HG02798 (cell line): ENCODE data around the gene HOXD9.

Experiments used
- ATAC-seq: cut with Tn5 transposase; IDR thresholded peaks from one replicate; pipeline ENCODE4 v1.9.1; 2021; ENCODE audit warnings: mild to moderate bottlenecking; ENCODE audit not compliant: unreplicated experiment, poor library complexity

The HOXD9 gene

GRCh38 chr2:176162911-176163671, 40.6 kb downstream of the HOXD9 start:
- ATAC-seq = no peak

DNA sequence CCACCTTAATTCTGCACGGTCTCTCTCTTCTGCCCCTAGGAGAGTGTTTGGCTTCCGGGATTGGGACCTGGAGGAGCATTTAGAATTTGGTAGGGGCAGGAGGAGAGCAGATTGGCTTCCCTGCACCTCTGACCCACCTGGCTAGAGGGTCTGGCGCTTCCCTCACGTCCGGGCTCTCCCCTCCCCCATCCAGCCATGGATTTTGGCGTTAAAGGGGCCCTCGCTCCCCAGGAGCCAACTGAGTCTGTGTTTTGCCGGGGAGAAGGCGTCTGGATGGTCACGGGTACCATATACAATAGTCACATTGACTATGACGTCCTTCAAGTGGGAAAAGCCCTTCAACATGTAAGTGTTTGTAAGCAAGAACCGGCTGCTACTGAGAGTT, 41.1 kb downstream of the HOXD9 start:
- no peak for ATAC-seq

DNA sequence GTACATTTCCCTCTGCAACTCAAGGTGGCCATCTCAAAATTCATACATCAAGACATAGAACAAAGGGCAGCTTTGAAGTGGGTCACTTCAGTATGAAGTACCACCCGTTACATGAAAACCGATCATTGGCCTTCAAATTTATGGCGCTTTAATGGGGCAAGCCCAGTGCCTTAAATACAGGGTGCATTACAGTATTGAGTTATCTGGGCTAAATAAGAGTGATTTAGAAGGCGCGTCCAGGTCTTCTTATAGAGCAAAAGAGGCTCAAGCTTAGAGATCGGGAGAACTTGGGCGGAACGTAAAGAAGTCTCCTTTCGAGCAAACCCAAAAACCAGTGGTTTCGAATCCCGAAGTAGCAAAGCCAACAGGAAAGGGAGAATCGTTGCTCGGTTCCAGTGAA, 41.7 kb downstream of the HOXD9 start:
- ATAC-seq = no peak

DNA sequence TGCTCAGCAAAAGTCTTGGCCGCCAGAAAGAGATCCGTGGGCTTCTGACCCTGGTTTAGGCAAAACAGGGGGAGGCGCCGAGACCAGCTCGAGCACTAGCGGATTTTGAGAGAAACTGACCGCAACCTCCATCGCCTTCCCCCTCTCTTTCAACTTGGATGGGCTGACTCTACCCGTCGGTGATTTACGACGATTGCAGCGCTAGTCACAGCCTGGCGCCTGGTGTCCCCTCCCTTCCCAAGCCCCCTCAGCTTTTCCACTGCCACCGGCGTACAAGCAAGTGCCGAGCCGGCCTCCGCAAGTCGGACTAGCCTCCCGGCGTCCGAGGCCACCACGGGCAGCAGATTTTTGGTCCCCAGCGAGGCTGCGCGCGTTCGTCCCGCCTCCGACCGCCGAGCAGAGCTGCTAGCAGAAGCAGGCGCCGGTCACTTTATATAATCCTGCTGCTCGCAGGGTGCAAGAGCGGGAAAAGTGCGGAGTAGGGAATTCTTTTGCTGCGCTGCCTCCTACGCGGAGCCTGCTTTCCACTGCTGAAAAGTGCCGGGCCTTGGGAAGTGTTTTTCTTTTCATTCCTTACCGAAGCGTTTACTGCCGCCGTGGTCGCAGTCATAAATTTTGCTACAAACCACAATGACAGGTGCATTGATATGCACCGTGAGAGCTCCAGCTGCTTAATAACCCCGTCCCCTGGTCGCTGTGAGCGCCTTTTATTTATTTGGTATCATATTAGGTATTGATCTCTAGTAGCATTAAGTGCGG, 42.3 kb downstream of the HOXD9 start:
- no peak for ATAC-seq

GRCh38 chr2:176165370-176166050, 43.0 kb downstream of the HOXD9 start:
- no peak for ATAC-seq

- no peak for ATAC-seq
These were observed 43.8 kb downstream of the HOXD9 start for GRCh38 chr2:176166272-176166671.

DNA sequence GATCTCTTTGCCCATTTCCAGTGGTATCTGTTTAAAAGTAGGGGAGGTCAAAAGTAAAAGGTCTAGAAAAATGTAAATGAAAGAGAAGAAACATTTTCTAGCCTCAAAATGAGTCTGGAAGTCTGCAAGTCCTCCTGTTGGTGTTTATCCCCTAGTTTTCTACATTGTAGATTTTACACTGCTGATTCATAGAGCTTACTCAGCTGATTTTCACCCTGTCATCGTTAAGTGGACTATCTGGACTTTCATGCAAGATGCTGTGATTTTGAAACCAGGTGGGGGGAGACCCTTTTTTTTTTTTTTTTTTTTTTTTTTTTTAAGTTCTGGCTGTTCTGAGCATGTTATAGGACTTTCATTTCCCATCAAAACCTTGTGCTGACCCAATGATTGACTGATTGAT, 44.9 kb downstream of the HOXD9 start:
- ATAC-seq = no peak

DNA sequence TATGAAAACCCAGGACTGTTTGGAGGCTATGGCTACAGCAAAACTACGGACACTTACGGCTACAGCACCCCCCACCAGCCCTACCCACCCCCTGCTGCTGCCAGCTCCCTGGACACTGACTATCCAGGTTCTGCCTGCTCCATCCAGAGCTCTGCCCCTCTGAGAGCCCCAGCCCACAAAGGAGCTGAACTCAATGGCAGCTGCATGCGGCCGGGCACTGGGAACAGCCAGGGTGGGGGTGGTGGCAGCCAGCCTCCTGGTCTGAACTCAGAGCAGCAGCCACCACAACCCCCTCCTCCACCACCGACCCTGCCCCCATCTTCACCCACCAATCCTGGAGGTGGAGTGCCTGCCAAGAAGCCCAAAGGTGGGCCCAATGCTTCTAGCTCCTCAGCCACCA, 46.7 kb downstream of the HOXD9 start:
- ATAC-seq = no peak

GRCh38 chr2:176169711-176170110, 47.2 kb downstream of the HOXD9 start:
- ATAC-seq = no peak

DNA sequence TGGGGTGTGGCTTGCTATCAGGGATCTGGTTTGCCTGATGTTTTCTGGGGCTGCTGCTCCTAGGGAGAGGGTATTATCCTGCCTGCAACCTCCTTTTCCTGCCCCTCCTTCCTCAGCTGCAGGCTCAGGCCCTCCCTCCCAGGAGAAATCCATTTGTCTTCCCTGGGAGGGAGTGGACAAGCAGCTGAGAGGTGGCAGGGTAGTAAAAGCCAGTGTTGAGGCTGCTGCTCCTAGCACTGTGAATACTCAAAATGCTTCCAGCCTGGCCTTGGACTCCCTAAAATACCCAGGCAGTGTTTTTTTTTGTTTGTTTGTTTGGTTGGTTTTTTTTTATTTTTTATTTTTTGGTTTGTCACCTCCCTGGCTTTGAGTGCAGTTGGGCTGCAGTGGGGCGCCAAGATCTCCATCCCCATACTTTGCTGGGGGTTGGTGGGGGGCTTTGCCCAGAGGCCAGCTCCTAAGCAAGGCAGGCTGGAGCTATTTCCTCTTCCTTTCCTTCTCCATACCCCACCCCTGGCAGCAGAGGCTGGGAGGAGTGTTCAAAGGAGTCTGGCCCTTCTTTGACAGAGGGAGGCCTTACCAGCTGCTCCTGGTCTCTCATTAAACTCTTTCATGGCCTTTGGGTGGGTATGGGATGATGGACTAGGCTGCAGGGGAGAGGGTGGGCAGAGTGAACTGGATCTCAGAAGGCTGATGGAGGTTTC, 48.2 kb downstream of the HOXD9 start:
- ATAC-seq = no peak

- no peak for ATAC-seq
These were observed 49.0 kb downstream of the HOXD9 start for GRCh38 chr2:176171351-176172006.

GRCh38 chr2:176172007-176172894, 49.7 kb downstream of the HOXD9 start:
- ATAC-seq = no peak

DNA sequence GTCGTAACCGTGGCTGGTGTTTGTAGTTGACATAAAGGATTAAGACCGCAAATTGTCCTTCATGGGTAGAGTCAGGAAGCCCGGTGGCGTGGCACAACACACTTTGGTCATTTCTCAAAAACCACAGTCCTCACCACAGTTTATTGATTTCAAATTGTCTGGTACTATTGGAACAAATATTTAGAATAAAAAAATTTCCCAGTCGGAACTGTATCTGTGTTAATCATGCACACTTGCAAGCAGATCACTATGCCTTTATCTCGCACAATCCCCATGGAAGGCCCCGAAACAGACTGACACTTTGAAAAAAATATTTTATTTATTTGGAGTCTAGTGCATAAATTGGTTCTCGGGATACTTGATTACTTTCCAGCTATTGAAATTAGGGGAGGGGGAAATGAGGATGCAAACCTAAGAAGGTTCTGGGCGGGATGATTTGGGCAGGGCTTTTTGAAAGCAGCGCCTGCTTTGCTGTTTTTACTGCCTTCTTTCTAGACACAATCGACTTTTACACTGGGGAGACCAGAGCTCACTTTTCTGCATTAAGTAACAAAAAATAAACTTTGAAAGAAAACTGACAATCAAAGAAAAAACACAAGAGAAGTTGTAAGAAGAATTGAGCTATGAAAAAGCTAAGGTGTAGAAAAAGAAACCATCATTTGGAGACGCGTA, 50.5 kb downstream of the HOXD9 start:
- no peak for ATAC-seq

- ATAC-seq = no peak
These were observed 51.3 kb downstream of the HOXD9 start for GRCh38 chr2:176173567-176174381.

GRCh38 chr2:176174382-176174823, 51.9 kb downstream of the HOXD9 start:
- no peak for ATAC-seq
